Skeletal muscle tissue (tissue), 5 donors: ENCODE results near the gene TMEM248. TPM values are rescaled to one million over a fixed set of nuclear protein-coding genes. Genes with fewer than 3 reads are reported as not detected.
"Not testable (repeated sequence)": the region's sequence is repeated elsewhere in the genome, so short reads cannot be mapped to it uniquely, and the experiment has no call there.

Experiments
- H3K27ac ChIP-seq: one replicate; pipeline ENCODE4 v1.7.0; 2013; ENCODE audit warnings: mild to moderate bottlenecking, low read depth, low read length, inconsistent platforms
- H3K27me3 ChIP-seq, 3 donors: one replicate each; pipeline ENCODE4 v1.7.0; 2013; ENCODE audit warnings: low read length in 3 of 3; ENCODE audit not compliant: control insufficient read depth in 3 of 3, insufficient read depth in 3 of 3
- H3K36me3 ChIP-seq, 3 donors: one replicate each; pipeline ENCODE4 v1.7.0; 2013; ENCODE audit warnings: low read length in 3 of 3; ENCODE audit not compliant: control insufficient read depth in 3 of 3, insufficient read depth in 3 of 3
- H3K4me1 ChIP-seq, 3 donors: one replicate each; pipeline ENCODE4 v1.7.0; 2013; ENCODE audit warnings: low read length in 3 of 3, mild to moderate bottlenecking in 3 of 3; ENCODE audit not compliant: control insufficient read depth in 3 of 3, insufficient read depth in 3 of 3
- H3K4me3 ChIP-seq, 3 donors: one replicate each; pipeline ENCODE4 v1.7.0; 2013; ENCODE audit warnings: low read length in 3 of 3
- H3K9ac ChIP-seq, 3 donors: one replicate each; pipeline ENCODE4 v1.7.0; 2013; ENCODE audit warnings: low read length in 3 of 3, mild to moderate bottlenecking in 3 of 3, moderate library complexity in 2 of 3, low read depth in 1 of 3
- H3K9me3 ChIP-seq, 3 donors: one replicate each; pipeline ENCODE4 v1.7.0; 2013; ENCODE audit warnings: low read length in 3 of 3; ENCODE audit not compliant: control insufficient read depth in 3 of 3
- small RNA-seq: library from RNA; depleted of rRNA; stranded (forward); fragments of <200 nt; gene quantifications from one replicate; pipeline ENCODE3, GENCODE V24; 2014
- total RNA-seq: library from RNA; depleted of rRNA; stranded (reverse); fragments of >200 nt; gene quantifications from one replicate; pipeline ENCODE4 v1.2.3, GENCODE V29; 2014
- donor health status: Osteomylitis.

The TMEM248 gene
- total RNA-seq, 1 donor from 2014 or later, result 39.7 TPM

DNA sequence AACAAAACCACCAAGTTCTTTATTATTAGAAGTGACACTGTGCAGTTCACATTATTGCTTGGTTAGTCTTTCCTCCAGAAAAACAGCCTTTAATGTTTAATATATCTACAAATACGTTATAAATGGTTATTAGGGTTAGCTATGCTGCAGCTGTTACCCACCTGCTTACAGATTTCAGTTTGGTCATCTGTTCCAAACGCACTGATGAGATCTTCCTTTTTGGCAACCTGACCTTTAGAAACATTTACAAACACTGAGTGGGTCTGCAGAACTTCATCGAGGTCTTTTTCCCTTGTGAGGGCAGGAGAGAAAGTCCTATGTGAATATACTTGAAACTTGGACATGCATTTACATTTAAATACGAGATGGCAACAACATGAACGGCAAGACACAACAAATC is 73.0 kb downstream of the TMEM248 start:
- H3K4me3 ChIP-seq, result peak overlapping the region; percentile 78 to 87 (median 85)
- not testable (repeated sequence) for H3K27me3 ChIP-seq, H3K4me1 ChIP-seq, H3K9me3 ChIP-seq
- H3K9ac ChIP-seq, result peak overlapping the region in 2 of 3 donors; percentile 64 to 96
- H3K36me3 ChIP-seq, result peaks cover 10 to 18% (median 18%) of the 10 kb centered on the region in 3 donors
- H3K27ac ChIP-seq, result peak overlapping the region; percentile 99

- H3K27me3 ChIP-seq, result not testable (repeated sequence)
- peaks cover 10 to 18% (median 16%) of the 10 kb centered on the region in 3 donors for H3K36me3 ChIP-seq
These were observed 73.6 kb downstream of the TMEM248 start for GRCh38 chr7:66994691-66995049.

GRCh38 chr7:66995050-66995776 is 74.2 kb downstream of the TMEM248 start, which contains the start of gene SBDS:
SBDS (minus strand) TSS chr7:66995586; CDS start chr7:66995417, 169 bp downstream.
- H3K9ac ChIP-seq, result peak within 1 kb of the TSS; percentile 92 to 96 (median 95)
- H3K4me3 ChIP-seq, result peak within 1 kb of the TSS; percentile 78 to 87 (median 85)
- H3K9me3 ChIP-seq, H3K4me1 ChIP-seq, H3K27me3 ChIP-seq: not testable (repeated sequence)
- H3K27ac ChIP-seq, result peak within 1 kb of the TSS; percentile 99
- H3K36me3 ChIP-seq, result peaks cover 10 to 17% (median 16%) of the 10 kb centered on the region in 3 donors

More at GRCh38 chr7:66994691-66995049, 73.6 kb downstream of the TMEM248 start:
- peak overlapping the region; percentile 92 to 96 (median 95) for H3K9ac ChIP-seq
- H3K27ac ChIP-seq, result peak overlapping the region; percentile 99
- not testable (repeated sequence) for H3K9me3 ChIP-seq, H3K4me1 ChIP-seq
- peak overlapping the region; percentile 78 to 87 (median 85) for H3K4me3 ChIP-seq

GRCh38 chr7:66996444-66997191 is 75.6 kb downstream of the TMEM248 start, which contains the start of gene TYW1:
TYW1 (plus strand) TSS chr7:66996833; CDS start chr7:66996979, 146 bp downstream.
- Histone ChIP-seq H3K4me3 (peak within 1 kb of the TSS; percentile 81 to 91 (median 85)), H3K9ac (peak within 1 kb of the TSS; percentile 82 to 90 (median 89)), H3K27ac (peak within 1 kb of the TSS; percentile 80), H3K36me3 (peaks cover 5 to 16% (median 13%) of the 10 kb centered on the region in 3 donors)
- not testable (repeated sequence) for H3K27me3 ChIP-seq, H3K9me3 ChIP-seq, H3K4me1 ChIP-seq

- H3K27me3 ChIP-seq, H3K9ac ChIP-seq, H3K27ac ChIP-seq, H3K4me1 ChIP-seq, H3K36me3 ChIP-seq, H3K4me3 ChIP-seq, H3K9me3 ChIP-seq: not testable (repeated sequence)
These were observed 79.7 kb downstream of the TMEM248 start for GRCh38 chr7:67000601-67001258.

GRCh38 chr7:67004145-67004544 is 83.1 kb downstream of the TMEM248 start:
- not testable (repeated sequence) for H3K27me3 ChIP-seq, H3K4me1 ChIP-seq, H3K4me3 ChIP-seq, H3K9me3 ChIP-seq, H3K27ac ChIP-seq, H3K9ac ChIP-seq, H3K36me3 ChIP-seq

DNA sequence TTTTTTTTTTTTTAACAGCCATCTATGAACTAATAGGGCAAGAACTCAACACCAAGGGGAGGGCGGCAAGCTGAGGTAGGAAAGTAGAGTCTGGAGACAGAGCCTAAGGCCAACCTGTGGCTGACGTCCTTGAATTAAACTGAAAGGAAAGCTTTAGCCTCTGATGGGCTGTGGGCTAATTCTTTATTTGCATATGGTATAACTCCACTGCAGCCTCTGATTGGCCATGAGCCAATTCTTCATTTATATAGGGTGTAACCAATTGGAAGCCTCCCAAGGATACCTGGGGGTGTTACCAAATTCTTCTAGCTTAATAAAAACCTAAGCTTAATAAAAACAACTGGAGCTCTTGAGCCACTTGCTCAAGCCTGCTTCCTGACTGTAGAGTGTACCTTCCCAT is 85.9 kb downstream of the TMEM248 start:
- H3K9ac ChIP-seq, result no peak overlapping the region
- no peak overlapping the region for H3K4me3 ChIP-seq
- no peaks in the 10 kb centered on the region for H3K9me3 ChIP-seq
- peaks cover 6 to 18% (median 13%) of the 10 kb centered on the region in 3 donors for H3K36me3 ChIP-seq
- no peaks in the 10 kb centered on the region for H3K27me3 ChIP-seq
- no peak overlapping the region for H3K27ac ChIP-seq
- H3K4me1 ChIP-seq, result no peaks in the 10 kb centered on the region

Small RNAs within 50 kb of the gene (small RNA-seq; reads per million reads assigned to genes)
- gene RF00017, result not detected
- not detected for gene RN7SL43P
- not detected for gene RNU6-1254P

Other genes with a start within 250 kb of the TMEM248 start
- gene RABGEF1, start 180.5 kb upstream of the TMEM248 start, total RNA-seq, result 30.8 TPM
- gene SBDS, start 74.4 kb downstream of the TMEM248 start, total RNA-seq, result 98.6 TPM
- gene TYW1, start 75.6 kb downstream of the TMEM248 start, total RNA-seq, result 21.9 TPM